MM.1S (cell line): ENCODE results near the gene TOGARAM2.

Experiments used
- DNase-seq: peaks from one replicate; pipeline ENCODE4 v3.0.0-alpha.2; 2015
- H2AFZ ChIP-seq: fragments of 300-600 bp; sonication (generic); 2 replicates; pipeline ENCODE4 v1.6.0; 2016; ENCODE audit warnings: antibody characterized with exemption, low read length
- H3F3A ChIP-seq: fragments of 300-600 bp; sonication (generic); 2 replicates; pipeline ENCODE4 v1.6.1; 2016; ENCODE audit warnings: mild to moderate bottlenecking, antibody characterized with exemption, low read length, moderate library complexity, mixed read lengths; ENCODE audit not compliant: insufficient read depth
- H3K27ac ChIP-seq: fragments of 300-600 bp; sonication (generic); 2 replicates; pipeline ENCODE4 v1.5.1; 2016; ENCODE audit warnings: mild to moderate bottlenecking, low read length
- H3K27me3 ChIP-seq: fragments of 300-600 bp; sonication (generic); replicated peaks from 2 replicates; pipeline ENCODE4 v1.6.0; 2016; ENCODE audit warnings: low read length; ENCODE audit not compliant: insufficient read depth
- H3K36me3 ChIP-seq: fragments of 300-600 bp; sonication (generic); replicated peaks from 2 replicates; pipeline ENCODE4 v1.6.1; 2016; ENCODE audit warnings: mild to moderate bottlenecking, low read length, mixed read lengths; ENCODE audit not compliant: insufficient read depth
- H3K4me1 ChIP-seq: fragments of 300-600 bp; sonication (generic); 2 replicates; pipeline ENCODE4 v1.6.1; 2016; ENCODE audit warnings: low read length, mixed read lengths
- H3K4me2 ChIP-seq: fragments of 300-600 bp; sonication (generic); 2 replicates; pipeline ENCODE4 v1.6.0; 2016; ENCODE audit warnings: low read depth, low read length
- H3K4me3 ChIP-seq: fragments of 300-600 bp; sonication (generic); 2 replicates; pipeline ENCODE4 v1.5.1; 2016; ENCODE audit warnings: low read length, mixed read lengths
- H3K79me2 ChIP-seq: fragments of 300-600 bp; sonication (generic); 2 replicates; pipeline ENCODE4 v1.6.1; 2016; ENCODE audit warnings: mixed run types, low read length, mixed read lengths
- H3K9ac ChIP-seq: fragments of 300-600 bp; sonication (generic); 2 replicates; pipeline ENCODE4 v1.6.1; 2016; ENCODE audit warnings: low read length, mixed read lengths
- H3K9me2 ChIP-seq: fragments of 300-600 bp; sonication (generic); replicated peaks from 2 replicates; pipeline ENCODE4 v1.6.1; 2016; ENCODE audit warnings: mild to moderate bottlenecking, low read length, mixed read lengths; ENCODE audit not compliant: insufficient read depth
- H3K9me3 ChIP-seq: fragments of 300-600 bp; sonication (generic); replicated peaks from 2 replicates; pipeline ENCODE4 v1.6.1; 2016; ENCODE audit warnings: mild to moderate bottlenecking, low read length, mixed read lengths; ENCODE audit not compliant: insufficient read depth
- H4K20me1 ChIP-seq: fragments of 300-600 bp; sonication (generic); 2 replicates; pipeline ENCODE4 v1.6.1; 2016; ENCODE audit warnings: mild to moderate bottlenecking, low read length, moderate library complexity, mixed read lengths; ENCODE audit not compliant: insufficient read depth
- CTCF ChIP-seq: fragments of 300-600 bp; sonication (generic); IDR thresholded peaks from 2 replicates; pipeline ENCODE4 v1.5.1; 2016; ENCODE audit warnings: antibody characterized with exemption, low read length, mixed read lengths
- EZH2 ChIP-seq: fragments of 300-600 bp; sonication (generic); optimal IDR thresholded peaks from 2 replicates; pipeline ENCODE3; 2017; ENCODE audit warnings: low read depth, mild to moderate bottlenecking, antibody characterized with exemption, low read length, mixed read lengths
- EZH2phosphoT487 ChIP-seq: fragments of 300-600 bp; sonication (generic); IDR thresholded peaks from 2 replicates; pipeline ENCODE4 v1.6.1; 2018; ENCODE audit warnings: antibody characterized with exemption, low read length

TOGARAM2 gene

GRCh38 chr2:29065068-29065811 is 84.1 kb downstream of the TOGARAM2 start:
- no peaks in the 10 kb centered on the region for H3K27me3 ChIP-seq
- no peak overlapping the region for H2AFZ ChIP-seq
- no peaks in the 10 kb centered on the region for H3K9me3 ChIP-seq
- no peak overlapping the region for H3K4me3 ChIP-seq
- no peak overlapping the region for H3K27ac ChIP-seq
- no peaks in the 10 kb centered on the region for H3F3A ChIP-seq
- no peaks in the 10 kb centered on the region for H3K79me2 ChIP-seq
- H3K4me1 ChIP-seq: no peaks in the 10 kb centered on the region
- DNase-seq: no peak
- TF ChIP-seq EZH2phosphoT487: no peak
- TF ChIP-seq CTCF: no peak
- TF ChIP-seq EZH2: no peak
- no peaks in the 10 kb centered on the region for H4K20me1 ChIP-seq
- no peaks in the 10 kb centered on the region for H3K36me3 ChIP-seq
- no peaks in the 10 kb centered on the region for H3K9me2 ChIP-seq
- H3K4me2 ChIP-seq: no peak overlapping the region
- no peak overlapping the region for H3K9ac ChIP-seq

GRCh38 chr2:29066271-29066860 is 85.3 kb downstream of the TOGARAM2 start:
- no peaks in the 10 kb centered on the region for H4K20me1 ChIP-seq
- H3K27me3 ChIP-seq: no peaks in the 10 kb centered on the region
- no peak overlapping the region for H3K9ac ChIP-seq
- no peaks in the 10 kb centered on the region for H3K9me2 ChIP-seq
- H3K4me3 ChIP-seq: no peak overlapping the region
- H3K27ac ChIP-seq: no peak overlapping the region
- H2AFZ ChIP-seq: no peak overlapping the region
- TF ChIP-seq EZH2phosphoT487: no peak
- TF ChIP-seq EZH2: no peak
- no peak for TF ChIP-seq CTCF
- no peaks in the 10 kb centered on the region for H3K79me2 ChIP-seq
- H3K4me2 ChIP-seq: no peak overlapping the region
- DNase-seq: no peak
- no peaks in the 10 kb centered on the region for H3K36me3 ChIP-seq
- no peaks in the 10 kb centered on the region for H3F3A ChIP-seq
- H3K9me3 ChIP-seq: no peaks in the 10 kb centered on the region
- H3K4me1 ChIP-seq: no peaks in the 10 kb centered on the region

- no peaks in the 10 kb centered on the region for H3K27me3 ChIP-seq
- no peak overlapping the region for H3K4me3 ChIP-seq
These were observed 86.0 kb downstream of the TOGARAM2 start for GRCh38 chr2:29066997-29067605.

More at GRCh38 chr2:29066997-29067605, 86.0 kb downstream of the TOGARAM2 start:
- no peaks in the 10 kb centered on the region for H3K9me2 ChIP-seq
- no peak overlapping the region for H2AFZ ChIP-seq
- no peaks in the 10 kb centered on the region for H4K20me1 ChIP-seq
- H3K9me3 ChIP-seq: no peaks in the 10 kb centered on the region
- no peak for TF ChIP-seq EZH2phosphoT487
- TF ChIP-seq EZH2: no peak
- no peak for TF ChIP-seq CTCF
- no peak overlapping the region for H3K9ac ChIP-seq
- H3F3A ChIP-seq: no peaks in the 10 kb centered on the region
- no peak for DNase-seq
- H3K36me3 ChIP-seq: no peaks in the 10 kb centered on the region
- no peaks in the 10 kb centered on the region for H3K4me1 ChIP-seq
- H3K79me2 ChIP-seq: no peaks in the 10 kb centered on the region
- H3K27ac ChIP-seq: no peak overlapping the region
- no peak overlapping the region for H3K4me2 ChIP-seq
